Prostate gland (tissue), 2 donors: ENCODE results near the gene ZNF502.

Source experiments
- POLR2A ChIP-seq: fragments of 450-650 bp; IDR thresholded peaks from one replicate; pipeline ENCODE4 v1.6.1; 2016; ENCODE audit warnings: antibody characterized with exemption, mild to moderate bottlenecking
- POLR2AphosphoS5 ChIP-seq: sonication (generic); formaldehyde crosslinking; IDR thresholded peaks from one replicate; pipeline ENCODE4 v1.6.1; 2017; ENCODE audit warnings: antibody characterized with exemption
- TF ChIP-seq, protein P1 (sequence below), 4 experiments: fragments of 200-600 bp in 2 of 4; fragments of 450-650 bp in 2 of 4; sonication (generic) in 2 of 4; IDR thresholded peaks; 1 replicate in 3 of 4; 2 replicates in 1 of 4; pipeline ENCODE4 v1.5.1; 2016 to 2019; ENCODE audit warnings: antibody characterized with exemption in 4 of 4, mild to moderate bottlenecking in 2 of 4, moderate library complexity in 2 of 4

DNA sequence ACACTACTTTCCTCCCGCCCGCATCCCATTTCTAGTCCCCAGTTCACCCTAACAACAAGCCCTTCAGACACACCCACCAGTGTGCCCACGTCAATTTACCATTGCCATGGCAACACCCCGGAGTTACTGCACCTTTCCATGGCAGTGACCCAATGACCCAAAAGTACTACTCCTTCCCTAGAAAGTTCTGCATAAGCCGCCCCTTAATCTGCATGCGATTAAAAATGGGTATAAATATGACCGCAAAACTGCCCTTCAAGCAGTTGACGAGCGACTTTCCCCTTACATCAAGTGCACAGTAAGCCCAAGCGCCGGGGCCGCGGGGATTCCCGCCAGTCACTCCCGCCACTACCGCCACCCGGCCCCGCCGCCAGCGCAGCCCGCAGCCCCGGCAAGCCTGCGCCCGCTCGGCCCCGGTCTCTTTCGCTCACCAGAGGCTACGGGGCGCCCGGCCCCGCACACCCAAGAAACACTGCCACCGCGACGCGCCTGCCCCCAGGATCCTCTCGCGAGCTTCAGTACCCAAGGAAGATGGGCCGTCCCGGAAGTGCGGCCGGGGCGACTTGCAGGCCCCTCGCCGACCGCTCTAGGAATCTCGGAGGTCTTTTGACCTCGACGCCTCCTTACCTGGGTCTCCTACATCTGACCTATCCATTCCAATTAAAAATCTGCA is 27.2 kb upstream of the ZNF502 start:
- TF ChIP-seq, protein P1, sequence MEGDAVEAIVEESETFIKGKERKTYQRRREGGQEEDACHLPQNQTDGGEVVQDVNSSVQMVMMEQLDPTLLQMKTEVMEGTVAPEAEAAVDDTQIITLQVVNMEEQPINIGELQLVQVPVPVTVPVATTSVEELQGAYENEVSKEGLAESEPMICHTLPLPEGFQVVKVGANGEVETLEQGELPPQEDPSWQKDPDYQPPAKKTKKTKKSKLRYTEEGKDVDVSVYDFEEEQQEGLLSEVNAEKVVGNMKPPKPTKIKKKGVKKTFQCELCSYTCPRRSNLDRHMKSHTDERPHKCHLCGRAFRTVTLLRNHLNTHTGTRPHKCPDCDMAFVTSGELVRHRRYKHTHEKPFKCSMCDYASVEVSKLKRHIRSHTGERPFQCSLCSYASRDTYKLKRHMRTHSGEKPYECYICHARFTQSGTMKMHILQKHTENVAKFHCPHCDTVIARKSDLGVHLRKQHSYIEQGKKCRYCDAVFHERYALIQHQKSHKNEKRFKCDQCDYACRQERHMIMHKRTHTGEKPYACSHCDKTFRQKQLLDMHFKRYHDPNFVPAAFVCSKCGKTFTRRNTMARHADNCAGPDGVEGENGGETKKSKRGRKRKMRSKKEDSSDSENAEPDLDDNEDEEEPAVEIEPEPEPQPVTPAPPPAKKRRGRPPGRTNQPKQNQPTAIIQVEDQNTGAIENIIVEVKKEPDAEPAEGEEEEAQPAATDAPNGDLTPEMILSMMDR (IDR thresholded peaks at IDR 0.05): no peak
- TF ChIP-seq POLR2A: no peak
- TF ChIP-seq POLR2AphosphoS5: no peak
